K562 (cell line): Measurements from ENCODE around the gene HAAO. TPM values are rescaled to one million over a fixed set of nuclear protein-coding genes. Genes with fewer than 3 reads are reported as not detected.
A peak's percentile ranks its signal among the peaks of the same experiment; 100 is the strongest.

Source experiments
- ADNP ChIP-seq: fragments of 200-800 bp; sonication (Bioruptor generic); IDR thresholded peaks from 2 replicates; pipeline ENCODE4 v1.6.1; 2016; ENCODE audit warnings: missing genetic modification characterization, missing compliant biosample characterization
- BRF1 ChIP-seq: IDR thresholded peaks from 3 replicates; pipeline ENCODE4 v1.6.1; 2011; ENCODE audit warnings: borderline replicate concordance, mild to moderate bottlenecking; ENCODE audit not compliant: insufficient read length; ENCODE audit errors: extremely low read depth
- CEBPB ChIP-seq: fragments of 450-650 bp; IDR thresholded peaks from 2 replicates; pipeline ENCODE4 v1.6.1; 2016; ENCODE audit warnings: missing genetic modification characterization, missing compliant biosample characterization
- FOXJ3 ChIP-seq: sonication (generic); formaldehyde crosslinking; IDR thresholded peaks from 2 replicates; pipeline ENCODE4 v1.4.0; 2020; ENCODE audit warnings: mild to moderate bottlenecking, missing genetic modification reagents
- FOXK1 ChIP-seq: sonication (generic); formaldehyde crosslinking; IDR thresholded peaks from 2 replicates; pipeline ENCODE4 v1.8.0; 2022; ENCODE audit warnings: missing genetic modification reagents, mild to moderate bottlenecking, borderline replicate concordance
- GTF2B ChIP-seq: IDR thresholded peaks from 2 replicates; pipeline ENCODE4 v1.6.1; 2011; ENCODE audit not compliant: insufficient read length; ENCODE audit errors: extremely low read depth
- HBP1 ChIP-seq: fragments of 450-650 bp; formaldehyde crosslinking; IDR thresholded peaks from 2 replicates; pipeline ENCODE4 v1.4.0; 2022; ENCODE audit warnings: missing genetic modification characterization
- MEF2D ChIP-seq: conservative IDR thresholded peaks from 2 replicates; pipeline ENCODE4 v1.6.1; 2016; ENCODE audit warnings: low read depth, missing genetic modification characterization, missing compliant biosample characterization
- NR1H2 ChIP-seq: sonication (generic); formaldehyde crosslinking; IDR thresholded peaks from 2 replicates; pipeline ENCODE4 v1.4.0; 2020; ENCODE audit warnings: mild to moderate bottlenecking, missing genetic modification reagents
- NR3C1 ChIP-seq: sonication (generic); formaldehyde crosslinking; IDR thresholded peaks from 2 replicates; pipeline ENCODE4 v1.8.1; 2022; ENCODE audit warnings: missing genetic modification reagents
- PHF8 ChIP-seq: fragments of 200-600 bp; sonication (generic); IDR thresholded peaks from 2 replicates; pipeline ENCODE4 v1.6.1; 2012; ENCODE audit warnings: mixed run types, mild to moderate bottlenecking, inconsistent platforms, low read length, moderate library complexity, borderline replicate concordance
- SMARCA4 ChIP-seq: fragments of 450-650 bp; IDR thresholded peaks from 2 replicates; pipeline ENCODE4 v1.6.1; 2016
- YY1 ChIP-seq, 3 experiments: IDR thresholded peaks; 2 replicates each; pipeline ENCODE4 v1.6.1; 2011; ENCODE audit warnings: low read length in 2 of 3, mild to moderate bottlenecking in 2 of 3, moderate library complexity in 2 of 3, borderline replicate concordance in 1 of 3, control low read depth in 1 of 3, low read depth in 1 of 3; ENCODE audit not compliant: insufficient read depth in 3 of 3, insufficient replicate concordance in 2 of 3, control insufficient read depth in 1 of 3, insufficient read length in 1 of 3; ENCODE audit errors: extremely low read depth in 1 of 3
- ZBTB40 ChIP-seq, 2 experiments: fragments of 450-650 bp in 1 of 2; sonication (generic) in 1 of 2; formaldehyde crosslinking in 1 of 2; IDR thresholded peaks; 2 replicates each; pipeline versions ENCODE4 v1.7.1 to v1.9.0; 2016 to 2022; ENCODE audit warnings: inconsistent platforms in 1 of 2, mild to moderate bottlenecking in 1 of 2, missing genetic modification reagents in 1 of 2
- ZKSCAN1 ChIP-seq: fragments of 150-350 bp; IDR thresholded peaks from 2 replicates; pipeline ENCODE4 v1.6.1; 2016; ENCODE audit warnings: low read depth, low read length
- polyA plus RNA-seq, 8 experiments: library from polyadenylated mRNA; depleted of rRNA in 4 of 8; stranded (reverse) in 5 of 8; unstranded in 3 of 8; fragments of >200 nt; fragmentation: Nextera tagmentation in 2 of 8; fragmentation: Illumina TruSeq in 1 of 8; extraction: Ambion mirVana in 2 of 8; extraction: Trizol in 1 of 8; gene quantifications; 2 replicates each; pipeline versions ENCODE4 v1.2.1 to v1.2.3, GENCODE V29; 2011 to 2014; ENCODE audit warnings: inconsistent platforms in 1 of 8, missing spikeins in 1 of 8
- total RNA-seq, 7 experiments: library from RNA; depleted of rRNA in 6 of 7; stranded (reverse); fragments of >200 nt in 6 of 7; fragmentation: Illumina TruSeq in 2 of 7; extraction: Trizol in 2 of 7; gene quantifications; 2 replicates each; pipeline versions ENCODE4 v1.2.1 to v1.2.3, GENCODE V29; 2011 to 2021; ENCODE audit warnings: low replicate concordance in 1 of 7

Gene HAAO
- total and polyA plus RNA-seq, 9 of the 15 experiments (the other 6 are each of a cell fraction or from before 2014, with no cell fraction given): not detected

GRCh38 chr2:42810121-42810970 is 18.0 kb upstream of the HAAO start (continued):
- TF ChIP-seq BRF1 (peak; percentile 89), CEBPB (tag) (peak; percentile 98), NR3C1 (CRISPR knock-in tag) (peak; percentile 87; the same call in 1 of the 2 replicates), ZKSCAN1 (peak; percentile 69), MEF2D (no peak), FOXK1 (peak; percentile 52; the same call in 1 of the 2 replicates), PHF8 (peak; percentile 94), YY1 (IDR thresholded peaks at IDR 0.05; ENCODE audit: borderline replicate concordance in 1 of 3, control insufficient read depth in 1 of 3, extremely low read depth in 1 of 3, insufficient read depth in 3 of 3, insufficient read length in 1 of 3, insufficient replicate concordance in 2 of 3, low read depth in 1 of 3, low read length in 2 of 3) (peak in 1 of 3 experiments; percentile 48), ZBTB40 (IDR thresholded peaks at IDR 0.05) (peak; percentile 90), ZBTB40 (CRISPR knock-in tag; IDR thresholded peaks at IDR 0.05) (no peak), NR1H2 (CRISPR knock-in tag) (0 out of 2 replicates have a peak, but pooled peaks have one; percentile 47), GTF2B (no peak), HBP1 (CRISPR knock-in tag) (no peak), ADNP (tag) (peak; percentile 85), SMARCA4 (no peak), FOXJ3 (CRISPR knock-in tag) (no peak)
